Measurements from ENCODE around the gene DNAJA2. TPM values are rescaled to one million over a fixed set of nuclear protein-coding genes. Genes with fewer than 3 reads are reported as not detected.

The DNAJA2 gene
- total and polyA plus RNA-seq, 9 of the 15 experiments (the other 6 are each of a cell fraction or from before 2014, with no cell fraction given), result 24.1 to 75.9 (median 50.7) TPM

GRCh38 chr16:46907061-46907774, 66.3 kb downstream of the DNAJA2 start:
- Histone ChIP-seq H3K4me2 (ENCODE audit: insufficient read depth, low read length) (no peak overlapping the region), H3K4me3 (no peak overlapping the region), H3K27ac (ENCODE audit: extremely low read depth, low read depth, low read length) (no peak overlapping the region), H2AFZ (ENCODE audit: low read depth, low read length) (no peak overlapping the region), H4K20me1 (replicated peaks; ENCODE audit: control insufficient read depth, insufficient read depth, low read length) (no peaks in the 10 kb centered on the region), H3K4me1 (replicated peaks in 1 of 2; ENCODE audit: control insufficient read depth in 2 of 2, insufficient read depth in 2 of 2, low read length in 2 of 2) (no peaks in the 10 kb centered on the region; a peak in 1 of 5 replicates), H3K36me3 (ENCODE audit: control insufficient read depth, insufficient read depth, low read length) (no peaks in the 10 kb centered on the region), H3K79me2 (ENCODE audit: control insufficient read depth, insufficient read depth, low read length) (no peaks in the 10 kb centered on the region), H3K9me1 (ENCODE audit: control insufficient read depth, insufficient read depth, low read length) (no peaks in the 10 kb centered on the region), H3K27me3 (ENCODE audit: control insufficient read depth in 2 of 2, insufficient read depth in 2 of 2, low read length in 2 of 2) (no peaks in the 10 kb centered on the region), H3K9me3 (replicated peaks; ENCODE audit: control insufficient read depth, insufficient read depth, low read depth, low read length) (no peaks in the 10 kb centered on the region), H3K9ac (ENCODE audit: insufficient read depth in 1 of 2, low read depth in 2 of 2, low read length in 2 of 2) (no peak overlapping the region)
- POLR2A ChIA-PET, result interaction anchor here (0.6 to 1.5 kb wide), 4 partner anchors 9 to 176 kb away, joined by 3 to 6 read pairs (median 4); no protein-coding TSS in a partner anchor
- ATAC-seq (no peak), DNase-seq (ENCODE audit: extremely low read depth in 1 of 4, low spot score in 3 of 4) (no peak), FAIRE-seq (no peak)
- no TSS peak for BruUV-seq (replicated peaks)
- WGBS (ENCODE audit: insufficient coverage, low coverage, missing lambda C conversion rate), result 49% methylated on average over 12 of the region's 12 CpGs
- intact Hi-C loops (cut with micrococcal nuclease), result no loop called here
- CTCF ChIA-PET (ENCODE audit: low intra/inter-chr PET ratio), result interaction anchor here (0.7 kb wide), 1 partner anchor 54 kb away, joined by 3 read pairs; no protein-coding TSS in a partner anchor
- in situ Hi-C loops (cut with MboI), result loop anchor here (25.0 kb wide), 1 partner anchor 245 kb away; no protein-coding TSS in a partner anchor
- TF ChIP-seq ZNF282 (CRISPR knock-in tag; IDR thresholded peaks at IDR 0.05), result no peak
- TF ChIP-seq ATF4 (CRISPR knock-in tag; IDR thresholded peaks at IDR 0.05), result no peak
- no peak for TF ChIP-seq ZBTB11 (CRISPR knock-in tag; IDR thresholded peaks at IDR 0.05)
- TF ChIP-seq SFPQ (IDR thresholded peaks at IDR 0.05; ENCODE audit: low read depth, low read length), result no peak
- TF ChIP-seq E2F1 (CRISPR knock-in tag; IDR thresholded peaks at IDR 0.05), result no peak
- no peak for TF ChIP-seq BDP1 (IDR thresholded peaks at IDR 0.05; ENCODE audit: insufficient read depth, insufficient read length)
- no peak for TF ChIP-seq RNF2 (IDR thresholded peaks at IDR 0.05)
- TF ChIP-seq TFAP4 (CRISPR knock-in tag; IDR thresholded peaks at IDR 0.05; ENCODE audit: borderline replicate concordance), result no peak
- TF ChIP-seq NCOR1 (IDR thresholded peaks at IDR 0.05), result no peak
